HS-5 (cell line): ENCODE data around the gene CXCL14.
"Not testable (repeated sequence)": the region's sequence is repeated elsewhere in the genome, so short reads cannot be mapped to it uniquely, and the experiment has no call there.

Experiments
- DNase-seq: peaks from one replicate; pipeline ENCODE4 v3.0.0-alpha.2; 2012; ENCODE audit warnings: low read depth

CXCL14 gene

DNA sequence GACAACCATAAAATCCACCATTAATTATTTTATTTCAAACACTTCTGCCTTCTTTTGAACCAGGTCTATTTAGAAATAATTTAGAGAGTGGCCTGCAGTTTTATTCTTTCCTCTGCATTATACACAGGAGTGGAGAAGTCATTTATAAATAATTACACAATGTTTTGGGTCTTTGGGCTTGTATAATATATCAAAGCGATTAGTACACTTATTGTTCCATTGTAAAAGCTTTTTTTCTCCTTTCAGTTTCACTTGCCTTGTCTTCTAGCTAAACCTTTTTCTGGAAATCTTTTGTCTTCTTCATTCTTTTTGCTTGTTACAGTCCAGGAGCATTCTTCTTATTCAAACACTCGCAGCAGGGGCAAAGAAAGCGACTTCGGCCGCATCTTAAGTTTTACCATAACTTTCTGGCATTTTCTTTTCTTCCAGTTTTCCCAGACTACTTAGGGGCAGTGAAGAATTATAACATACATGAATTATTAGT is 35.7 kb downstream of the CXCL14 start:
- DNase-seq = no peak

- DNase-seq = no peak
Observed at GRCh38 chr5:135541807-135542502, 36.8 kb downstream of the CXCL14 start.

DNA sequence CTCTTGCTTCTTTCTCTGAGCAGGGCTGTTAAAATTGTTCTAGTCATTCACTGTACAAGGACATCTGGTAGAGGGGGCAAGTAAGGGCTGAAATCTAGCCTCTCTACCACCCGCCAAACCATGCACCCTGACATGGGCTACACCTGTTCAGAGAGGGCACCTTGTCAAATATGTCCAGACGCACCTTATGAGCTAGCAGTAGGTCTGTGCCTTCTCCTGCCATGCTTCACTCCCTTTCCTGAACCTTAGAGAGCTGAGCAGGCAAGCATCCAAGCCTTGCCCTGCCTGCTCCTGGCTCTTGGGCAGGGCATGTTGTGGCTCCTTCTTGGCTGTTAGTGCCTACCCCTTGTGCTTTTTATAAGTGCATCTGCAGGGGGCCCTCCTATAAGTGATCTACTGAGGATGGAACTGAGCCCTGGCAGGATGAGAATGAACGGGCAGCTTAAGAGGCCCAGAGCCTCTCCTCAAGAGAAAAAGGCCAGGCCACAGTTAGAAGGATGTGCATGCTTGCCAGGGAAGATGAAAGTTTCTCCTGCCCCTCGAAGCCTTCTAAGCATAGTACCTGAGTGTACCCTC is 39.3 kb downstream of the CXCL14 start:
- DNase-seq = no peak

DNA sequence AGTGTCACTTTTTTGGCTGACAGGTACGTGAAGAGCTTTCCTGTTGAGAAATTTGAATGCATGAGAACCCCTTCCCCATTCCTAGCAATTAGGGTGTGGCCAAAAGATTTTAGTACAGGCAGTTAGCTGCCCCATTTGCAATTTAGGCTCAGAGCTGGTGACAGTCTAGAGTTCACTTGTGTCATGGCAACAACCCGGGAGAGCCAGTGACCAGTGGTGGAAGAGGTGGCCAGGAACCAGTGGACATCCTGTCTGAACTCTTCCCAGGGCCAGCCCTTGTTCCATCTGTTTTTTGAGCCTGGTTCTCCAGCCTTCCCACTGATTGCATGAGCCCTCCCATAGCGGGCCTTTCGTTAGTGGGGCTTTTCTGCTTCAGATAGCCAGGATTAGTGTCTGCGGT is 40.5 kb downstream of the CXCL14 start:
- no peak for DNase-seq

DNA sequence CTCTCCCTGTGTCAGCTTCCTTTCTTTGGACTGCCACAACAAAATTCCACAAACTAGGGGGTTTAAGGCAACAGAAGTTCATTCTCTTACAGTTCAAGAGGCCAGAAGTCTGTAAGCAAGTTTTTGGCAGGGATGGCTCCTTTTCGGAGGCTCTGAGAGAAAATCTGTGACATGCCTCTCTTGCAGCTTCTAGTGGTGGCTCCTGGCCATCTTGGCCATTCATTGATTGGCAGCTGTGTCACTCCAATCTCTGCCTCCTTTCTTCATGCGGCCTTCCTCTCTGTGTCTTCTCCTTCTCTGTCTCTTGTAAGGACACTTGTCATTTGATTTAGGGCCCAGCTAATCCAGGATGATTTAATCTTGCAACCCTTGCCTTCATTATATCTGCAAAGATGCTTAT is 41.0 kb downstream of the CXCL14 start:
- no peak for DNase-seq

DNA sequence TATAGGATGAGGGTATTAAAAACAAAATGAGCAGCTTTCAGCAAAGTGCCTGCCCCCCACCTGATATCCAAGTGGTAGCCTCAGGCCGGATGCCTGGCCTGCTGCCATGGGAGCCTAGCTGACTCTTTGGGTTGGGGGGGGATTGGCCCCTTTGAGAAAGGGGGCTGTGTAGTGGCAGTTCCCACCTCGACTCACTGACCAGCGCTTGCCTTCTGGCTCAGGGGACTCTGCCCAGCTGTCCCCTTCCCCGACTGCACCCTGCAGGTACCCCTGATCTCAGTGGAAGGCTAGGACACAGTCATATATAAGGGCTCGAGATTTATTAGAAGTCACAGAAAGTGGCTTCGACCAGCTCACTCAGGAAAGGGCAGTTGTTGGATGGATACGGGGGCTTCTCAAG is 41.5 kb downstream of the CXCL14 start:
- DNase-seq = no peak

- no peak for DNase-seq
Observed at GRCh38 chr5:135535820-135536801, 42.7 kb downstream of the CXCL14 start, which contains the start of gene NEUROG1. Gene NEUROG1 (minus strand): TSS chr5:135535964. CDS start chr5:135535690, 274 bp downstream.

GRCh38 chr5:135535420-135535819 is 43.4 kb downstream of the CXCL14 start:
- no peak for DNase-seq

- DNase-seq = no peak
Observed at GRCh38 chr5:135534609-135535419, 44.0 kb downstream of the CXCL14 start.

DNA sequence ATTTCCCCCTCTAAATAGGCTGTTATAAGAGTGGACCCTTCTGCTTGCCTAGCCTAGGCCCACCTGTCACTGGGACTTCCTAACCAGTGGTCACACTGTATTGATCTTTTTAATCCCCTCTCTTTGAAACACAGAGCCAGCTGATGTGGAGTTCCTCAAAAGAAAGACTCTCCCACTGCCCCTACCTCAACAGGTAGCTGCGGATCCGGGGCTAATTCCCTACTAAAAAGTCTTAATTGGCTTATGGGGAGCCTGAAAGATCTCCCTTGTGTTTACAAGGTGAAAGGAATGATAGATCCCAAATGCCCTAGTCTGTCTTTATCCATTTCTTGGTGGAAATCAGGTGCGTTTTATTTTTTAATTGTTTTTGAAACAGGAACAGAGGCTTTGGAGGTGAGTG is 45.0 kb downstream of the CXCL14 start:
- no peak for DNase-seq

DNA sequence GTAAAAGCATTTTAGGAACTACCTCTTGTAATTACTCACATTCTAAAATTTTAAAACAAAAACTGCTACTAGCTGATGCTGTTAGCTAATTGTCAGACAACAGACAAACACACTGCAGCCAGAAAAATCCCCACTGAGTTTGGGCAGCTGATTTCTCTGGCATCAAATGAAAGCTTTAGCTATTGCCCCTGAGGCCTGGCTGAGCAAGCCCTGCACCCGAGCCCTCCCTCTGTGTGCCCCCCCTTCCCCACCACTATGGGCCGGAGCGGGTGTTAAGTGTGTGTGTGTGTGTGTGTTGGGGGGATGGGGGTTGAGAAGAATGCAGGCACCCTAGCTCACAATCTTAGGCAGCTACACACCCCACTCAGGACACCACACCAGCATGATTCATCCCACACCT is 45.5 kb downstream of the CXCL14 start:
- DNase-seq = no peak

DNA sequence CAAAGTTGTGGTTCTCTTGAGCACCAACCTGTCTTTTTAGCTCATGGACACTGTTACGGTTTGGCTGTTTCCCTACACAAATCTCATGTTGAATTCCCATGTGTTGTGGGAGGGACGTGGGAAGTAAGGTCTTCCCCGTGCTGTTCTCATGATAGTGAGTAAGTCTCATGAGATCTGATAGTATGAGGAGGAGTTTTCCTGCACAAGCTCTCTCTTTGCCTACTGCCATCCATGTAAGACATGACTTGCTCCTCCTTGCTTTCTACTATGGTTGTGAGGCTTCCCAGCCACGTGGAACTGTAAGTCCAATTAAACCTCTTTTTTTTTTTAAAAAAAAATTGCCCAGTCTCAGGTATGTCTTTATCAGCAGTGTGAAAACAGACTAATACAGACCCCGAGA is 49.2 kb downstream of the CXCL14 start:
- DNase-seq = not testable (repeated sequence)

GRCh38 chr5:135526924-135527323 is 51.9 kb downstream of the CXCL14 start:
- DNase-seq = no peak

DNA sequence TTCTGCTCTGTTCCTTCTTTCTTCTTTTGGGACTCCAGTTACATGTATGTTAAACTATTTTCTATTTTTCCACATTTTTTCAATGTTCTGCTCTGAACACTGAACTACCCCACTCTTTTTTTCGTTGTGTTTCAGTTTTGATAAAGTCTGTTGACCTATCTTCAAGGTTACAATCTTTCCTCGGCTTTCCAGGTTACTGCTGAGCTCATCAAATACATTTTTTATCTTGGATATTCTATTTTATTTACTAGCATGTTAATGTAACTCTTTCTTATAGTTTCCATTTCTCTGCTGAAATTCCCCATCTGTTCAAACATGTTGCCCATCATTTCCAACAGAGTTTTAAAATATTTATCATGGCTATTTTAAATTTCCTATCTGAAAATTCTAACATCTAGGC is 56.8 kb downstream of the CXCL14 start:
- no peak for DNase-seq
